A549 (cell line): ENCODE measurements around the gene SAP30. TPM values are rescaled to one million over a fixed set of nuclear protein-coding genes. Genes with fewer than 3 reads are reported as not detected.

Source experiments
- ATAC-seq, 2 experiments: fragments of 200-7000 bp in 1 of 2; fragments of >200 bp in 1 of 2; cut with Nextera tagmentation in 1 of 2; cut with Tn5 transposase in 1 of 2; 3 replicates each; pipeline versions ENCODE4 v1.8.0 to v1.9.1; 2018 to 2020; ENCODE audit warnings: mild to moderate bottlenecking in 1 of 2, moderate library complexity in 1 of 2
- CTCF ChIA-PET: fragments of 300-600 bp; sonication (Branson Sonifier 250); formaldehyde crosslinking; extraction: SDS; loops from one replicate; lab custom pipeline; 2021; ENCODE audit warnings: antibody characterized with exemption, inconsistent platforms; lab: Yijun Ruan, JAX
- POLR2A ChIA-PET: fragments of 350-600 bp; formaldehyde crosslinking; extraction: SDS; loops from one replicate; lab custom pipeline; 2021; ENCODE audit warnings: antibody characterized with exemption, inconsistent platforms; lab: Yijun Ruan, JAX
- DNase-seq, 2 experiments: peaks; one replicate each; pipeline versions ENCODE4 v3.0.0 to v3.0.0-alpha.2; 2011 to 2016; ENCODE audit warnings: low read depth in 1 of 2, low spot score in 1 of 2
- FAIRE-seq: peaks from 2 replicates; lab custom pipeline; 2011; peaks lifted over from hg19 to GRCh38; lab: Jason Lieb, UNC
- H3K27ac ChIP-seq, 2 experiments: fragments of >200 bp; sonication (Bioruptor Twin); formaldehyde crosslinking; 3 replicates each; pipeline ENCODE4 v1.5.1; 2016 to 2017
- H3K4me1 ChIP-seq: fragments of >200 bp; sonication (Bioruptor Twin); formaldehyde crosslinking; 3 replicates; pipeline ENCODE4 v1.6.1; 2016
- H3K4me2 ChIP-seq: fragments of >200 bp; sonication (Bioruptor Twin); formaldehyde crosslinking; 3 replicates; pipeline ENCODE4 v1.6.1; 2016
- H3K4me3 ChIP-seq: fragments of >200 bp; sonication (Bioruptor Twin); formaldehyde crosslinking; 3 replicates; pipeline ENCODE4 v1.5.1; 2016
- H3K9me3 ChIP-seq: fragments of >200 bp; sonication (Bioruptor Twin); formaldehyde crosslinking; 3 replicates; pipeline ENCODE4 v1.6.1; 2016
- ATOH8 ChIP-seq: fragments of 250-450 bp; sonication (Bioruptor Pico); IDR thresholded peaks from 2 replicates; pipeline ENCODE4 v1.5.0; 2020; ENCODE audit warnings: low read depth, mild to moderate bottlenecking, moderate library complexity
- BHLHE40 ChIP-seq: IDR thresholded peaks from 2 replicates; pipeline ENCODE4 v1.6.1; 2012; ENCODE audit warnings: low read depth, low read length, inconsistent platforms
- CBX2 ChIP-seq: fragments of 200-600 bp; sonication (generic); IDR thresholded peaks from 2 replicates; pipeline ENCODE4 v1.6.1; 2016; ENCODE audit warnings: low read depth, mild to moderate bottlenecking, borderline replicate concordance
- CEBPB ChIP-seq, 2 experiments: fragments of >200 bp in 1 of 2; sonication (Bioruptor Twin) in 1 of 2; formaldehyde crosslinking in 1 of 2; IDR thresholded peaks; 2 replicates each; pipeline ENCODE4 v1.6.1; 2012 to 2016
- EHF ChIP-seq: fragments of 250-450 bp; sonication (Bioruptor Pico); IDR thresholded peaks from 2 replicates; pipeline ENCODE4 v1.5.0; 2020; ENCODE audit warnings: mild to moderate bottlenecking
- EHMT2 ChIP-seq: fragments of 200-600 bp; sonication (generic); IDR thresholded peaks from 2 replicates; pipeline ENCODE4 v1.6.1; 2016; ENCODE audit warnings: antibody characterized with exemption, low read depth, mild to moderate bottlenecking, moderate library complexity
- ELK1 ChIP-seq: fragments of 150-350 bp; IDR thresholded peaks from 2 replicates; pipeline ENCODE4 v1.6.1; 2014; ENCODE audit warnings: low read depth, mild to moderate bottlenecking, low read length
- FOSL2 ChIP-seq, 2 experiments: fragments of 450-650 bp in 1 of 2; fragments of >200 bp in 1 of 2; sonication (Bioruptor Twin) in 1 of 2; formaldehyde crosslinking; IDR thresholded peaks; 2 replicates each; pipeline versions ENCODE4 v1.5.0 to v1.6.1; 2016 to 2020; ENCODE audit warnings: mild to moderate bottlenecking in 1 of 2, moderate library complexity in 1 of 2
- FOXS1 ChIP-seq: fragments of 250-450 bp; sonication (Bioruptor Pico); IDR thresholded peaks from 2 replicates; pipeline ENCODE4 v1.5.0; 2020; ENCODE audit warnings: mild to moderate bottlenecking, moderate library complexity
- GATA3 ChIP-seq: IDR thresholded peaks from 2 replicates; pipeline ENCODE4 v1.6.1; 2012; ENCODE audit warnings: borderline replicate concordance
- HDAC2 ChIP-seq: fragments of 200-600 bp; sonication (generic); IDR thresholded peaks from 2 replicates; pipeline ENCODE4 v1.6.1; 2016
- HEYL ChIP-seq: fragments of 250-450 bp; sonication (Bioruptor Pico); IDR thresholded peaks from 2 replicates; pipeline ENCODE4 v1.8.0; 2021; ENCODE audit warnings: mild to moderate bottlenecking, moderate library complexity
- KDM1A ChIP-seq: fragments of 200-600 bp; sonication (generic); IDR thresholded peaks from 2 replicates; pipeline ENCODE4 v1.6.1; 2016; ENCODE audit warnings: low read depth, mild to moderate bottlenecking
- KDM5A ChIP-seq: fragments of 200-600 bp; sonication (generic); IDR thresholded peaks from 2 replicates; pipeline ENCODE4 v1.6.1; 2016; ENCODE audit warnings: antibody characterized with exemption, mild to moderate bottlenecking
- POLR2A ChIP-seq: IDR thresholded peaks from 2 replicates; pipeline ENCODE4 v1.6.1; 2012; ENCODE audit warnings: mild to moderate bottlenecking, low read length
- POLR2AphosphoS2 ChIP-seq: conservative IDR thresholded peaks from 2 replicates; pipeline ENCODE4 v1.6.1; 2012; ENCODE audit warnings: low read length, improper control_type of control experiment, inconsistent platforms
- RAD21 ChIP-seq, 2 experiments: fragments of >200 bp in 1 of 2; sonication (Bioruptor Twin) in 1 of 2; formaldehyde crosslinking in 1 of 2; IDR thresholded peaks in 1 of 2; conservative IDR thresholded peaks in 1 of 2; 2 replicates in 1 of 2; 3 replicates in 1 of 2; pipeline ENCODE4 v1.6.1; 2012 to 2018; ENCODE audit warnings: inconsistent platforms in 1 of 2
- RARB ChIP-seq: fragments of 250-450 bp; sonication (Bioruptor Pico); IDR thresholded peaks from 2 replicates; pipeline ENCODE4 v1.8.0; 2021; ENCODE audit warnings: mild to moderate bottlenecking, moderate library complexity
- RCOR1 ChIP-seq: fragments of 150-350 bp; IDR thresholded peaks from 2 replicates; pipeline ENCODE4 v1.6.1; 2014; ENCODE audit warnings: antibody characterized with exemption, low read length, low read depth
- SMC3 ChIP-seq: fragments of >200 bp; sonication (Bioruptor Twin); formaldehyde crosslinking; IDR thresholded peaks from 3 replicates; pipeline ENCODE4 v1.6.1; 2018; ENCODE audit warnings: inconsistent platforms
- ZNF302 ChIP-seq: fragments of 250-450 bp; sonication (Bioruptor Pico); IDR thresholded peaks from 2 replicates; pipeline ENCODE4 v1.9.0; 2021; ENCODE audit warnings: inconsistent platforms, mild to moderate bottlenecking, moderate library complexity
- ZSCAN20 ChIP-seq: fragments of 250-450 bp; sonication (Bioruptor Pico); IDR thresholded peaks from 2 replicates; pipeline ENCODE4 v1.8.0; 2022; ENCODE audit warnings: mild to moderate bottlenecking, moderate library complexity
- WGBS: methylation state at CpG from one replicate; pipeline ENCODE4 v1.1.6; 2017; ENCODE audit errors: missing lambda C conversion rate; 5-methylcytosine and 5-hydroxymethylcytosine counted together
- polyA plus RNA-seq, 4 experiments: library from polyadenylated mRNA; depleted of rRNA in 3 of 4; stranded (reverse); fragments of >200 nt; fragmentation: RNase III in 1 of 4; extraction: RNeasy Plus Mini Kit Qiagen cat#74134 plus additional on column Dnase treatment in 1 of 4; gene quantifications; 2 replicates in 3 of 4; 3 replicates in 1 of 4; pipeline ENCODE4 v1.2.3, GENCODE V29; 2011 to 2017
- TF ChIP-seq, protein P1 (sequence below): IDR thresholded peaks from 2 replicates; pipeline ENCODE4 v1.6.1; 2012
- TF ChIP-seq, protein P2 (sequence below): fragments of >200 bp; sonication (Bioruptor Twin); formaldehyde crosslinking; IDR thresholded peaks from 3 replicates; pipeline ENCODE4 v1.6.1; 2016
- TF ChIP-seq, protein P3 (sequence below): fragments of >200 bp; sonication (Bioruptor Twin); formaldehyde crosslinking; IDR thresholded peaks from 2 replicates; pipeline ENCODE4 v1.6.1; 2016
- TF ChIP-seq, protein P4 (sequence below): fragments of 250-450 bp; sonication (Bioruptor Pico); IDR thresholded peaks from 2 replicates; pipeline ENCODE4 v1.5.0; 2021; ENCODE audit warnings: mild to moderate bottlenecking, moderate library complexity, borderline replicate concordance

Gene SAP30
- polyA plus RNA-seq, 2 of the 4 experiments (the other 2 are of a cell fraction), result 18.4 to 19.6 TPM

DNA sequence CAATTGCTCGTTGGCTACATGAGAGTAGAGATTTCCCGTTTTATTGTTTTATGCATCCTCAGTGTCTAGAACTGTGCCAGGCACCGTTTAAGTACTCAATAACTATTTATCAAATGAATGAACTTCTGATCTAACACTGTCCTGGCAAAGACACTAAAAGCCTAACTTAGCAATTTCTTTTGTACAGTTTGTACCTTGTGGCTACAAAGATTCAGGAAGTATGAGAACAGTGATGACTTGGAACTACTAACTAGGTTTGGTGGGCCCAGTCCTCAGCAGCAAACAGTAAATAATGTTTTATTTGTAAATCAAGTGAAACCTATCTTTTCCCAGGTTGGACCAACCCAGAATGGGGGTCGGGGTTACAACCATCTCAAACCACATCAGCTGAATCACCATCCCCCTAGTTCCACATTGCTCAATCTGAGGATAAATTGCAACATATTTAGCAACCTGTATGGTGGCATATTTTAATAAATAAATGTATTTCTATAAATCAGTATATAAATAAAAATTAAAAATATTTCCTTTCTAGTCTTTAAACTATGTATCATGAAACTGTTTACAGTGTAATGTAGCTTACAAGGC, 40.4 kb downstream of the SAP30 start:
- TF ChIP-seq FOXS1 (CRISPR knock-in tag), result no peak
- peak; percentile 9 to 43; a peak in 1 of 4 replicates for TF ChIP-seq CEBPB (IDR thresholded peaks at IDR 0.05)
- Histone ChIP-seq H3K4me2 (no peak overlapping the region), H3K4me1 (no peaks in the 10 kb centered on the region), H3K4me3 (no peak overlapping the region), H3K9me3 (no peaks in the 10 kb centered on the region), H3K27ac (no peak overlapping the region)
- no peak for DNase-seq
- ATAC-seq, result no peak
- FAIRE-seq, result no peak
- POLR2A ChIA-PET, result no interaction called here
- CTCF ChIA-PET, result interaction anchor here (1.0 kb wide), 2 partner anchors 9 to 398 kb away, joined by 3 read pairs; no protein-coding TSS in a partner anchor
- WGBS, result 39% methylated on average over 4 of the region's 4 CpGs

GRCh38 chr4:173413036-173413435, 42.3 kb downstream of the SAP30 start:
- FAIRE-seq, result no peak
- Histone ChIP-seq H3K27ac (no peak overlapping the region), H3K4me1 (no peaks in the 10 kb centered on the region)
- CTCF ChIA-PET, result interaction anchor here (1.1 to 1.4 kb wide), 5 partner anchors 11 to 399 kb away, joined by 3 to 5 read pairs (median 4); no protein-coding TSS in a partner anchor
- TF ChIP-seq ZSCAN20 (CRISPR knock-in tag), result no peak
- TF ChIP-seq RARB (CRISPR knock-in tag), result no peak
- TF ChIP-seq, protein P1, sequence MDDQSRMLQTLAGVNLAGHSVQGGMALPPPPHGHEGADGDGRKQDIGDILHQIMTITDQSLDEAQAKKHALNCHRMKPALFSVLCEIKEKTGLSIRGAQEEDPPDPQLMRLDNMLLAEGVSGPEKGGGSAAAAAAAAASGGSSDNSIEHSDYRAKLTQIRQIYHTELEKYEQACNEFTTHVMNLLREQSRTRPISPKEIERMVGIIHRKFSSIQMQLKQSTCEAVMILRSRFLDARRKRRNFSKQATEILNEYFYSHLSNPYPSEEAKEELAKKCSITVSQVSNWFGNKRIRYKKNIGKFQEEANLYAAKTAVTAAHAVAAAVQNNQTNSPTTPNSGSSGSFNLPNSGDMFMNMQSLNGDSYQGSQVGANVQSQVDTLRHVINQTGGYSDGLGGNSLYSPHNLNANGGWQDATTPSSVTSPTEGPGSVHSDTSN, result no peak
- TF ChIP-seq POLR2AphosphoS2, result no peak
- no peak for TF ChIP-seq RAD21 (conservative IDR thresholded peaks at IDR 0.05 in 1 of 2, IDR thresholded peaks at IDR 0.05 in 1 of 2)
- no peak for TF ChIP-seq KDM5A
- no peak for TF ChIP-seq EHF (CRISPR knock-in tag)
- TF ChIP-seq FOXS1 (CRISPR knock-in tag), result no peak
- no peak for TF ChIP-seq EHMT2
- TF ChIP-seq ATOH8 (CRISPR knock-in tag), result no peak
- no peak for TF ChIP-seq GATA3
- no peak for TF ChIP-seq HEYL (CRISPR knock-in tag)
- TF ChIP-seq CEBPB (IDR thresholded peaks at IDR 0.05), result no peak
- no peak for TF ChIP-seq ELK1
- TF ChIP-seq FOSL2 (IDR thresholded peaks at IDR 0.05), result no peak
- no peak for TF ChIP-seq FOSL2 (CRISPR knock-in tag; IDR thresholded peaks at IDR 0.05)
- no peak for TF ChIP-seq HDAC2
- TF ChIP-seq, all 56 proteins: peak for 0
- Histone ChIP-seq H3K4me3 (no peak overlapping the region), H3K4me2 (no peak overlapping the region), H3K9me3 (no peaks in the 10 kb centered on the region)
- DNase-seq, result no peak
- POLR2A ChIA-PET, result no interaction called here
- WGBS, result 58% methylated on average over 1 of the region's 1 CpG
- ATAC-seq, result no peak

DNA sequence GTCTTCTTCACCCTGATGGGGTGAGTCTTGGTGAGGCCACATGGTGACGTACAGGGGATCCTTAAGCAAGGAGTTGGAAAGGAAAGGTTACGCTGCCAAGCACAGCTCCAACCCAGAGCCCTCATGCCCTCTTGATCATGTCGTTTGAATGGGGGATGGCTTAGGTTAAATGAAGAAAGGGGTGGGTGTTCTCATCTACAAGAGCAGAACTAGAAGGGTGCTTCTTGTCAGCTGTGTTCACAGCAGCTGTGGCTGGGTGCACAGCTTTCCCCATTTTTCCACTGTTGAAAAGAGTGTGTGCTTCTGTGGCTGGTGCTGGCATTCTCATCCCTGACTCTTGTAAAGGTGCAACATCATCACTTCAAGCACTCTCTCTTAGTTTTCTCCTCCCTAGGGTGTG, 43.7 kb downstream of the SAP30 start:
- CTCF ChIA-PET, result interaction anchor here (0.9 kb wide), 1 partner anchor 113 kb away, joined by 4 read pairs; no protein-coding TSS in a partner anchor
- Histone ChIP-seq H3K9me3 (no peaks in the 10 kb centered on the region), H3K4me3 (no peak overlapping the region), H3K4me2 (no peak overlapping the region), H3K4me1 (no peaks in the 10 kb centered on the region), H3K27ac (no peak overlapping the region)
- POLR2A ChIA-PET, result no interaction called here
- no peak for ATAC-seq
- no peak for DNase-seq
- 71% methylated on average over 3 of the region's 3 CpGs for WGBS
- FAIRE-seq, result no peak
- TF ChIP-seq, protein P2, sequence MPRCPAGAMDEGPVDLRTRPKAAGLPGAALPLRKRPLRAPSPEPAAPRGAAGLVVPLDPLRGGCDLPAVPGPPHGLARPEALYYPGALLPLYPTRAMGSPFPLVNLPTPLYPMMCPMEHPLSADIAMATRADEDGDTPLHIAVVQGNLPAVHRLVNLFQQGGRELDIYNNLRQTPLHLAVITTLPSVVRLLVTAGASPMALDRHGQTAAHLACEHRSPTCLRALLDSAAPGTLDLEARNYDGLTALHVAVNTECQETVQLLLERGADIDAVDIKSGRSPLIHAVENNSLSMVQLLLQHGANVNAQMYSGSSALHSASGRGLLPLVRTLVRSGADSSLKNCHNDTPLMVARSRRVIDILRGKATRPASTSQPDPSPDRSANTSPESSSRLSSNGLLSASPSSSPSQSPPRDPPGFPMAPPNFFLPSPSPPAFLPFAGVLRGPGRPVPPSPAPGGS, result no peak
- no peak for TF ChIP-seq BHLHE40
- no peak for TF ChIP-seq FOXS1 (CRISPR knock-in tag)
- TF ChIP-seq, protein P3, sequence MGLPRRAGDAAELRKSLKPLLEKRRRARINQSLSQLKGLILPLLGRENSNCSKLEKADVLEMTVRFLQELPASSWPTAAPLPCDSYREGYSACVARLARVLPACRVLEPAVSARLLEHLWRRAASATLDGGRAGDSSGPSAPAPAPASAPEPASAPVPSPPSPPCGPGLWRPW, result no peak
- TF ChIP-seq ZNF302 (CRISPR knock-in tag), result no peak
- TF ChIP-seq, protein P4, sequence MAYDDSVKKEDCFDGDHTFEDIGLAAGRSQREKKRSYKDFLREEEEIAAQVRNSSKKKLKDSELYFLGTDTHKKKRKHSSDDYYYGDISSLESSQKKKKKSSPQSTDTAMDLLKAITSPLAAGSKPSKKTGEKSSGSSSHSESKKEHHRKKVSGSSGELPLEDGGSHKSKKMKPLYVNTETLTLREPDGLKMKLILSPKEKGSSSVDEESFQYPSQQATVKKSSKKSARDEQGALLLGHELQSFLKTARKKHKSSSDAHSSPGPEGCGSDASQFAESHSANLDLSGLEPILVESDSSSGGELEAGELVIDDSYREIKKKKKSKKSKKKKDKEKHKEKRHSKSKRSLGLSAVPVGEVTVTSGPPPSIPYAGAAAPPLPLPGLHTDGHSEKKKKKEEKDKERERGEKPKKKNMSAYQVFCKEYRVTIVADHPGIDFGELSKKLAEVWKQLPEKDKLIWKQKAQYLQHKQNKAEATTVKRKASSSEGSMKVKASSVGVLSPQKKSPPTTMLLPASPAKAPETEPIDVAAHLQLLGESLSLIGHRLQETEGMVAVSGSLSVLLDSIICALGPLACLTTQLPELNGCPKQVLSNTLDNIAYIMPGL (CRISPR knock-in tag), result no peak
- no peak for TF ChIP-seq ATOH8 (CRISPR knock-in tag)
- TF ChIP-seq ZSCAN20 (CRISPR knock-in tag), result no peak
- TF ChIP-seq RARB (CRISPR knock-in tag), result no peak
- no peak for TF ChIP-seq POLR2A
- no peak for TF ChIP-seq SMC3
- TF ChIP-seq CBX2, result no peak
- TF ChIP-seq KDM1A, result no peak
- TF ChIP-seq EHMT2, result no peak
- TF ChIP-seq RCOR1, result no peak
- no peak for TF ChIP-seq HEYL (CRISPR knock-in tag)
